Endothelial cell of umbilical vein (primary cell): ENCODE results near the gene AZU1. TPM values are rescaled to one million over a fixed set of nuclear protein-coding genes. Genes with fewer than 3 reads are reported as not detected.
A peak's percentile ranks its signal among the peaks of the same experiment; 100 is the strongest.

Experiments
- BruUV-seq: library from RNA; stranded (reverse); fragments of 400-500 nt; replicated peaks from 2 replicates; lab custom pipeline; 2021; lab: Mats Ljungman, UMichigan
- CTCF ChIA-PET: fragments of 300-600, 350-600 bp; sonication (Branson Sonifier 250); formaldehyde crosslinking; loops from one replicate; lab custom pipeline; 2021; ENCODE audit warnings: antibody characterized with exemption, inconsistent platforms; lab: Charles Lee
- POLR2A ChIA-PET: fragments of 300-600, 350-600 bp; sonication (Branson Sonifier 250); formaldehyde crosslinking; loops from one replicate; lab custom pipeline; 2021; ENCODE audit warnings: antibody characterized with exemption, inconsistent platforms; lab: Charles Lee
- DNase-seq: peaks from one replicate; pipeline ENCODE4 v3.0.0-alpha.2; 2011; ENCODE audit warnings: low read depth, low spot score
- FAIRE-seq: peaks from 2 replicates; lab custom pipeline; 2011; peaks lifted over from hg19 to GRCh38; lab: Jason Lieb, UNC
- H2AFZ ChIP-seq: 2 replicates; pipeline ENCODE4 v1.6.0; 2012; ENCODE audit warnings: low read depth, low read length, control low read depth, inconsistent platforms
- H3K27ac ChIP-seq: 2 replicates; pipeline ENCODE4 v1.5.1; 2011; ENCODE audit warnings: low read depth, mild to moderate bottlenecking, control low read depth, low read length, moderate library complexity; ENCODE audit not compliant: insufficient read depth
- H3K27me3 ChIP-seq, 2 experiments: 2 replicates each; pipeline versions ENCODE4 v1.6.0 to v1.6.1; 2011; ENCODE audit warnings: low read length in 2 of 2, mixed read lengths in 1 of 2; ENCODE audit not compliant: control insufficient read depth in 2 of 2, insufficient read depth in 2 of 2
- H3K36me3 ChIP-seq, 2 experiments: 2 replicates in 1 of 2; 3 replicates in 1 of 2; pipeline ENCODE4 v1.5.1; 2011; ENCODE audit warnings: low read length in 2 of 2, mild to moderate bottlenecking in 1 of 2, moderate library complexity in 1 of 2; ENCODE audit not compliant: control insufficient read depth in 2 of 2, insufficient read depth in 2 of 2; ENCODE audit errors: extremely low read depth in 1 of 2
- H3K4me1 ChIP-seq: 3 replicates; pipeline ENCODE4 v1.5.1; 2011; ENCODE audit warnings: mild to moderate bottlenecking, low read length; ENCODE audit not compliant: control insufficient read depth, insufficient read depth; ENCODE audit errors: extremely low read depth
- H3K4me2 ChIP-seq: 2 replicates; pipeline ENCODE4 v1.6.1; 2011; ENCODE audit warnings: low read length, control low read depth, mixed read lengths; ENCODE audit not compliant: insufficient read depth
- H3K4me3 ChIP-seq, 3 experiments: fragments of 200-600 bp in 1 of 3; sonication (generic), shearing (Covaris generic) in 1 of 3; replicated peaks in 1 of 3; 2 replicates each; pipeline ENCODE4 v1.5.1; 2011 to 2016; ENCODE audit warnings: control low read depth in 3 of 3, low read length in 3 of 3, mild to moderate bottlenecking in 2 of 3, inconsistent platforms in 1 of 3, low read depth in 1 of 3, moderate library complexity in 1 of 3; ENCODE audit not compliant: insufficient read depth in 1 of 3
- H3K79me2 ChIP-seq: 2 replicates; pipeline ENCODE4 v1.6.0; 2012; ENCODE audit warnings: low read length, inconsistent platforms; ENCODE audit not compliant: control insufficient read depth, insufficient read depth
- H3K9ac ChIP-seq: replicated peaks from 2 replicates; pipeline ENCODE3; 2011; ENCODE audit warnings: low read length, control low read depth; ENCODE audit not compliant: insufficient read depth; ENCODE audit errors: extremely low read depth
- H3K9me1 ChIP-seq: replicated peaks from 3 replicates; pipeline ENCODE4 v1.6.0; 2011; ENCODE audit warnings: mild to moderate bottlenecking, low read length; ENCODE audit not compliant: control insufficient read depth, insufficient read depth; ENCODE audit errors: extremely low read depth
- H3K9me3 ChIP-seq: replicated peaks from 2 replicates; pipeline ENCODE4 v1.5.1; 2012; ENCODE audit warnings: low read length, inconsistent platforms; ENCODE audit not compliant: control insufficient read depth, insufficient read depth
- H4K20me1 ChIP-seq: replicated peaks from 2 replicates; pipeline ENCODE3; 2011; ENCODE audit warnings: mild to moderate bottlenecking, low read length; ENCODE audit not compliant: control insufficient read depth, insufficient read depth; ENCODE audit errors: extremely low read depth
- CTCF ChIP-seq, 2 donors: IDR thresholded peaks; 1 replicate in 1 of 2; 2 replicates in 1 of 2; pipeline ENCODE4 v1.5.1; 2011; ENCODE audit warnings: low read length in 2 of 2, mild to moderate bottlenecking in 2 of 2, moderate library complexity in 2 of 2, control low read depth in 1 of 2, inconsistent platforms in 1 of 2, low read depth in 1 of 2; ENCODE audit not compliant: insufficient read depth in 1 of 2; ENCODE audit errors: extremely low read depth in 1 of 2
- EZH2 ChIP-seq: IDR thresholded peaks from 2 replicates; pipeline ENCODE4 v1.6.1; 2012; ENCODE audit warnings: borderline replicate concordance, low read depth, mild to moderate bottlenecking, moderate library complexity, low read length, inconsistent platforms; ENCODE audit not compliant: severe bottlenecking
- FOS ChIP-seq: IDR thresholded peaks from 2 replicates; pipeline ENCODE4 v1.6.1; 2011; ENCODE audit warnings: mild to moderate bottlenecking, low read length, moderate library complexity, borderline replicate concordance; ENCODE audit not compliant: insufficient read depth
- GATA2 ChIP-seq: IDR thresholded peaks from 2 replicates; pipeline ENCODE4 v1.7.0; 2011; ENCODE audit warnings: low read depth, mild to moderate bottlenecking, moderate library complexity, mixed read lengths, low read length; ENCODE audit not compliant: insufficient read length, insufficient read depth
- JUN ChIP-seq: IDR thresholded peaks from 2 replicates; pipeline ENCODE4 v1.6.1; 2011; ENCODE audit warnings: borderline replicate concordance, low read depth; ENCODE audit not compliant: insufficient read length, insufficient read depth
- MAX ChIP-seq: IDR thresholded peaks from 2 replicates; pipeline ENCODE4 v1.6.1; 2011; ENCODE audit not compliant: insufficient read depth, insufficient read length
- MYC ChIP-seq: IDR thresholded peaks from one replicate; pipeline ENCODE4 v1.6.1; 2011; ENCODE audit warnings: mild to moderate bottlenecking, low read depth, low read length
- POLR2A ChIP-seq: IDR thresholded peaks from 2 replicates; pipeline ENCODE4 v1.6.1; 2012; ENCODE audit warnings: low read depth, mild to moderate bottlenecking, control low read depth, low read length
- POLR2AphosphoS5 ChIP-seq: IDR thresholded peaks from 2 replicates; pipeline ENCODE4 v1.6.1; 2012; ENCODE audit warnings: low read depth, mild to moderate bottlenecking, control low read depth, low read length, moderate library complexity; ENCODE audit not compliant: insufficient read depth
- dilution Hi-C: fragments of 300-500 bp; cut with MboI; formaldehyde crosslinking; loops from one replicate; pipeline ENCODE4 v1.15.0; 2019; ENCODE audit warnings: low sequenced_read_pairs; ENCODE audit not compliant: extremely low pct_ligation_motif_present
- intact Hi-C: fragments of 100-400 bp; cut with micrococcal nuclease; formaldehyde crosslinking; loops from one replicate; pipeline ENCODE4 v1.10.0; 2022
- polyA plus RNA-seq, 4 experiments: library from polyadenylated mRNA; depleted of rRNA in 3 of 4; stranded (reverse) in 3 of 4; unstranded in 1 of 4; fragments of >200 nt; gene quantifications; 2 replicates each; pipeline versions ENCODE4 v1.2.1 to v1.2.3, GENCODE V29; 2011 to 2012; ENCODE audit warnings: missing spikeins in 1 of 4
- total RNA-seq: library from RNA; stranded (reverse); gene quantifications from 2 replicates; pipeline ENCODE4 v1.2.3, GENCODE V29; 2021

AZU1 gene
- total and polyA plus RNA-seq, 2 donors (not counting 3 experiments of a cell fraction or from before 2014, with no cell fraction given): 0.12 TPM; not detected in 1

- ChIA-PET POLR2A (interaction anchor here (1.0 to 1.3 kb wide), 3 partner anchors 14 to 238 kb away, joined by 4 to 5 read pairs (median 4); partner anchors contain the start of genes PTBP1 and RNU6-2), CTCF (interaction anchor here (0.7 to 1.0 kb wide), 2 partner anchors 10 to 20 kb away, joined by 4 to 5 read pairs; no protein-coding TSS in a partner anchor)
- Histone ChIP-seq H3K27ac (peak overlapping the region; percentile 94), H3K4me2 (peak overlapping the region; percentile 58), H2AFZ (no peak overlapping the region), H4K20me1 (no peaks in the 10 kb centered on the region), H3K36me3 (no peaks in the 10 kb centered on the region), H3K79me2 (peaks cover 13% of the 10 kb centered on the region), H3K9me3 (no peaks in the 10 kb centered on the region), H3K4me1 (peaks cover 32% of the 10 kb centered on the region), H3K27me3 (no peaks in the 10 kb centered on the region), H3K4me3 (peak overlapping the region in 2 of 3 experiments; percentile 2 to 7), H3K9me1 (no peaks in the 10 kb centered on the region), H3K9ac (peak overlapping the region; percentile 87)
- BruUV-seq: TSS peak; percentile 68
- intact Hi-C loops (loop anchor here (1.0 kb wide), 4 partner anchors 7 to 19 kb away; partner anchors contain the start of gene PTBP1), dilution Hi-C loops (no loop called here)
- TF ChIP-seq MAX (no peak), EZH2 (no peak), CTCF (IDR thresholded peaks at IDR 0.05; ENCODE audit: extremely low read depth in 1 of 2, insufficient read depth in 1 of 2, low read depth in 1 of 2, low read length in 2 of 2) (no peak), GATA2 (peak; percentile 59), JUN (peak; percentile 49), POLR2A (no peak), POLR2AphosphoS5 (peak; percentile 9), MYC (no peak), FOS (peak; percentile 16)
- peak; percentile 91 for DNase-seq
- peak; percentile 98 for FAIRE-seq
Observed at GRCh38 chr19:782878-783668, 44.6 kb upstream of the AZU1 start.
